Vagina (tissue), 2 donors: Measurements from ENCODE around the gene NSMCE4A.

Source experiments
- POLR2AphosphoS5 ChIP-seq, 2 donors: sonication (generic); formaldehyde crosslinking; IDR thresholded peaks; one replicate each; pipeline ENCODE4 v1.9.0; 2017; ENCODE audit warnings: antibody characterized with exemption in 2 of 2, mild to moderate bottlenecking in 2 of 2, low read depth in 1 of 2; ENCODE audit not compliant: insufficient read depth in 1 of 2
- TF ChIP-seq, protein P1 (sequence below), 3 experiments: fragments of 450-650 bp in 2 of 3; fragments of 200-600 bp in 1 of 3; sonication (generic) in 1 of 3; IDR thresholded peaks; one replicate each; pipeline ENCODE4 v1.5.1; 2017 to 2019; ENCODE audit warnings: antibody characterized with exemption in 3 of 3, mild to moderate bottlenecking in 2 of 3, moderate library complexity in 2 of 3

DNA sequence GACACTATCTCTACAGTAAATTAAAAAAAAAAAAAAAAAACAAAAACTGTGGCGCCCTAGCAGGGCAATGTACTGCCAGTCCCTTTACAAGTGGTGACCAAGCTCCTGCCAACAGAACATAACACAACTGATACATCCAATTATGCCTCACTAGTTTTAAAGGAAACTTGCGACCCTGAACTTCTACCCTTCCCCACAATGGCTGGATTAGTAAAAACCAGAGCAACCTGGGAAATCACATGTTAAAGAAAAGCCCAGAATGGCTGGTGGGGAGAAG is 63.7 kb downstream of the NSMCE4A start:
- TF ChIP-seq, protein P1, sequence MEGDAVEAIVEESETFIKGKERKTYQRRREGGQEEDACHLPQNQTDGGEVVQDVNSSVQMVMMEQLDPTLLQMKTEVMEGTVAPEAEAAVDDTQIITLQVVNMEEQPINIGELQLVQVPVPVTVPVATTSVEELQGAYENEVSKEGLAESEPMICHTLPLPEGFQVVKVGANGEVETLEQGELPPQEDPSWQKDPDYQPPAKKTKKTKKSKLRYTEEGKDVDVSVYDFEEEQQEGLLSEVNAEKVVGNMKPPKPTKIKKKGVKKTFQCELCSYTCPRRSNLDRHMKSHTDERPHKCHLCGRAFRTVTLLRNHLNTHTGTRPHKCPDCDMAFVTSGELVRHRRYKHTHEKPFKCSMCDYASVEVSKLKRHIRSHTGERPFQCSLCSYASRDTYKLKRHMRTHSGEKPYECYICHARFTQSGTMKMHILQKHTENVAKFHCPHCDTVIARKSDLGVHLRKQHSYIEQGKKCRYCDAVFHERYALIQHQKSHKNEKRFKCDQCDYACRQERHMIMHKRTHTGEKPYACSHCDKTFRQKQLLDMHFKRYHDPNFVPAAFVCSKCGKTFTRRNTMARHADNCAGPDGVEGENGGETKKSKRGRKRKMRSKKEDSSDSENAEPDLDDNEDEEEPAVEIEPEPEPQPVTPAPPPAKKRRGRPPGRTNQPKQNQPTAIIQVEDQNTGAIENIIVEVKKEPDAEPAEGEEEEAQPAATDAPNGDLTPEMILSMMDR (IDR thresholded peaks at IDR 0.05): no peak
- TF ChIP-seq POLR2AphosphoS5 (IDR thresholded peaks at IDR 0.05; ENCODE audit: insufficient read depth in 1 of 2, low read depth in 1 of 2): no peak
